ENCODE results near the gene MEIS2.

MEIS2 gene

DNA sequence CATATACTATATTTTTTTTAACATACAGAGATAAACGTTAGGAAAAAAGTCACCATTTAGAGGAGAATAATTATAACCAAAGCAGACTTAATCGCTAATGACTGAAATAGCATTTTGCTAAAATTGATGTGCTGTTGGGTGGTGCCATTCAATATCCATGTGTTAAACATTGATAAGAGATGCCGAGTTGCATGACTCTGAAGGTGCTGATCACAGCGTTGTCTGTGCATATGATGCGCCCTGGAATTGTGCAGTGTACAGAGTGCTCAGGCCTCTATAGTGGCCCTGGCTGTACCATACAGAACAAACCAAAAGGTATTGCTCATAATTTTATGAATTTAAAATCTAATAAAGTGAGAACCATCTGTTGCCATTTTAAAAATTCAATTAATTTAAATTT is 168.3 kb downstream of the MEIS2 start:
- no peak for DNase-seq (ENCODE audit: low spot score)

DNA sequence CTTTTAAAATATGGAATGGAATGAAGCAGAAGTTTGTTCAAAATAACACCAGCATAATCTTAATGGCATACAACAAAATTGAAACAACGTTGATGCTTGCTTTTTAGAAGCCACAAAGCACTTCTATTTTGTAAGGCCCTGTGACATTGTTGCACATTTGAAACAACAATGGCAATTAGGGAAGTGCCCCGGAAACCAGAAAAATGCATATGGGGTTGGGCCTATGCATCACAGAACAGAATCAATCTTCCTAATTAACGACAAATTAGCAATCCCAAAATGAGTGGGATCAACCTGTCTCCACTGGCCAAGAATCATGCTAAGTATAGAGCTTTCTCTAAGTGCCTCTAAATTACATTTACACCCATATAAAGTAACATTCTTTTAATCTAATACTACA is 168.9 kb downstream of the MEIS2 start:
- no peak for DNase-seq (ENCODE audit: low spot score)

DNA sequence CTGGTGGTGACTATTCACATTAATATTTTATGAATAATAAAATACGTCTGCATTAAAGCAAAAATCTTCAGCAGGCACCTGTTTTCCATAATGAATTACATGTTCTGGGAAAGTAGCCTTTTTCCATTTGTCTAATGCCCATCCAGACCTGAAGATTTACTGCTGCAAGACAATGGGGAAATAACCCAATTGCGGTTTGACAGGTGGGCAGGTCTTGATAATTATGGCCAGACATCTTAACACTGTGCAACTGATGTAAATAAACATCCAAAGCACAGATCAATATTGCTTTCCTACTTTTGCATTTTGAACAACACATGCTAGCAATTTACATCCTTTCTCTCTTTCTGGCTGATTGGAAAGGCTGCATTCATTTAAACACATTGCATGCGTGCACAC is 173.9 kb downstream of the MEIS2 start:
- no peak for DNase-seq (ENCODE audit: low spot score)

DNA sequence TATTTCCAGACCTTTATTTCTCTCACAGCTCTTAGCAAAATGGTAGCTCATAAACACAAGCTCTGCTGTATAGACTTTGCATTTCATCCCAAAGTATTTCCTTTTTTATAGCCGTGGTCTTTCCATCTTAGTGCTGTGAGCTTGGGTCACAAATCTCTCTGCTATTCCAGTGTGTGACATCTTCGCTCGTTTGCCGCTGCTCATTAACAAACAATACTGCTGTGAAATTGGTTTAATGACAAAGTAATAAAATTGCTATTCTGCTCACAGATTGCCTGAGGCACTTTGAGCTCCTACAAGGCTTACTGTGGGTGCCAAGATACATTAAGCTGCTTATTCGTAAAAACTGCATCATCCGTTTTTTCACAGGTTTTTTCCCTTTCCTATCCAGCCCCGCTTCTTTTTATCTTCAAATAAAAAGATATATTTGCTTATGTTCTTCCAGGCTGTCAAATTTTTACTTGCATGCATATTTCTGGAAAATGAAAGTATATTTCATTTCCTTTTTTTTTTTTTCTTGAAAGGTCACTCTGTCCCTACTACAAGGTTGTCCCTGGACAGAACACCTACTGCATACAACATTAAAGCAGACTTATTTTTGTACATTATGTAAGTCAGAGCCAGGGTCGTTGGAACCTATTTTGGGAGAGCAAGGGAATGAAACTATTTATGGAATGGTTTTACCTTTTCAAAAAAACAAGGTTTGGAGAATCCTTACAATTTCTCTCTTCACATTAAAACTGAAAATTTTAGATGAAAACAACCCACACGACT is 174.5 kb downstream of the MEIS2 start:
- no peak for DNase-seq (ENCODE audit: low spot score)

DNA sequence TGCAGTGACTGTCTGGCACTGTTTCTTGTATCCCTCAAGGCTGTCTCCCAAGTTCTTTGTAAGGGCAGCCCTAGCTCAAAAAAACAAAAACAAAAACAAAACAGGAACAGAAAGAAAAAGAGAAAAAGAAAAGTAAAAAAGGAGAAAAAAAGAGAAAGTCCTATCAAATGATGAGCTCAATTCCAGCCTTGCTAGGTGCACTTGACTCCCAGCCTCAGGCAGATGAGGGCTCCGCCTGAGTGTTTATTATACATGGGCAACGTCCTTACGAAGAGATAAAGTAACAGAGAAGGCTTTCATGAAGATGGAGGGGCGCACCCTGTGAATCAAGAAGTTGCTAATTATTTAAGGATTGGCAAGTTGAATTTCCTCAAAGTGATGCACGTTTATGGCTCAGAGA is 175.3 kb downstream of the MEIS2 start:
- DNase-seq (ENCODE audit: low spot score): no peak

DNA sequence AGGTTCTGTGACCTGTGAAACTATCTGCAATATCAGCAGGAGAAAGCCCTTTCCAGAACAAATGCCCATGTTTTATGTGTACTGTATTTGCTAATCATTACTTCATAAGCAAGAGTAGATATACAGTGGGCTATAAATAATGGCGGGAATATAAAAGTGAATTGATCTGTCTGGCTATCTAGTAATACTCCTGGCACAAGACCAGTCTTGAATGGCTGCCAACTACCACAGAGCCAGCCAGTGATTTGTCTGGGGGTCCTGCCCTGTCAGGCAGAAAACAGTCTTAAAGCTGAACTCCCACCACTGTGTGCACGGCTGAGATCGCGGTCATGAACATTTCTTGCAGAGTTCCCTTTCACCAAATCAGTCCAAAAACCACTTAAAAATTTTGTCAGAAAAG is 176.3 kb downstream of the MEIS2 start:
- DNase-seq (ENCODE audit: low spot score): no peak

DNA sequence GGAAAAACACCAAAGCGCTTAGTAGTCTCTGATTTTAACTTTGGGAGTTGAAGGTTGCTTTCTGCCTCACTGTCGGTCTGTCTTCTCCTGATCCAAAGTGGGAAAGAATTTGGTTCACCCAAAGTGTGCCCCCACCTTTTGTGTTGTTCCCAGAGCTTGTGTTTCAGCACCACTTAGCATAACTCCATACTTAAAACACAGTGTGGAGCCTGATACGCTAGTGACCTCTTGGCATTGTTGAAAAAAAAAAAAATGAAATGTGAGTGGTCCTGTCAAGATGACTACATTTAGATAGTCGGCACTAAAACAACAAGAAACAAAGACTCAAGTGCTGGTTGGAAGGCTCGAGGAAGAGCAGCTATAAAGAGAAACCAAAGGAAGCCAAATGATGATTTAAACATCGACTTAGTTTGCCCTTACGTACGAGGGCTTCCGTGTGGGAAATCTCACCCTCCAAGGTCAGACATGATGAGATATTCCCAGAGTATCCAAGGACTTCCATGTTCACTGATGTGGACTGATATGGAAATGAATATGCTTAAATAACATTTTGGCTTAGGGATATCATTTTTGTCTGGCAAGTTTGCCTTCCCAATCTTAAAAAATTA is 178.8 kb downstream of the MEIS2 start:
- no peak for DNase-seq (ENCODE audit: low spot score)

DNA sequence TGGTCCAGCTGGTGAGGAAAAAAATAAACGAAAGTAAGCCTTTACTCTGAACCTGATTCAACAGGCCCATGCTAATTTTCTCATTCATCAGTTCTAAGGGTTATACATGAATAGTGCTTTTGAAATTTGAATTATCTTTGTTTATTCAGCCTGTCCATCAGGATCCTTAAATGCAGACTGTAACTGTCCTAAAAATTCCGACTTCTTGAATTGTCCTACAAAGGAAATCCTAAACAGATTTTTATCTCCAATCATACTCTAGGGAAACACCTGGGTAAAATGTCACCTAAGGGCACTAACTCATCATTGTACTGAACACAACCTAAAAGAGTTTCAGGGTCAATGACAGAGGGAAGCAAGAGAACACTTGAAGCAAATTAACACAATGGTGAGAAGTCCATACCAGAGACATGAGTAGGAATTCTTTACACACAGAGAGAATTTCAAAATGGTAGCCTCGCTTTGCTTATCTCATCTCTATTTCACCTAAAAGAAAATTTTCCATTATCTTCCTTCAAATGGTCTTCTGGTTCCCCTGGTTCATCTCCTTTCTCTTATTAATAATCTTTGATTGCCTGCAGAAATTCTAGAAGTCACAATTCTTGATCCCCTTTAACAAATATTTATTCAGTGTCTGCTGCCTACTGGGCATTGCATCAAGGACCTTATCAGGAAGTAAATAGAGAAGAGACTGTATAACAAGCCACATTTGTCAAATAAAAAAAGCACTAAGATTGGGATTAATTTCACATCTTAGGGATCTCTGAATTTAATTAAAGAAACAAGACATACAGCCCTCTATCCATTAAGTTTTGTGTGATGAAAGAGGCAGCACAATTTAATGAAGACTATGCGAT is 182.7 kb downstream of the MEIS2 start:
- DNase-seq (ENCODE audit: low spot score): no peak

DNA sequence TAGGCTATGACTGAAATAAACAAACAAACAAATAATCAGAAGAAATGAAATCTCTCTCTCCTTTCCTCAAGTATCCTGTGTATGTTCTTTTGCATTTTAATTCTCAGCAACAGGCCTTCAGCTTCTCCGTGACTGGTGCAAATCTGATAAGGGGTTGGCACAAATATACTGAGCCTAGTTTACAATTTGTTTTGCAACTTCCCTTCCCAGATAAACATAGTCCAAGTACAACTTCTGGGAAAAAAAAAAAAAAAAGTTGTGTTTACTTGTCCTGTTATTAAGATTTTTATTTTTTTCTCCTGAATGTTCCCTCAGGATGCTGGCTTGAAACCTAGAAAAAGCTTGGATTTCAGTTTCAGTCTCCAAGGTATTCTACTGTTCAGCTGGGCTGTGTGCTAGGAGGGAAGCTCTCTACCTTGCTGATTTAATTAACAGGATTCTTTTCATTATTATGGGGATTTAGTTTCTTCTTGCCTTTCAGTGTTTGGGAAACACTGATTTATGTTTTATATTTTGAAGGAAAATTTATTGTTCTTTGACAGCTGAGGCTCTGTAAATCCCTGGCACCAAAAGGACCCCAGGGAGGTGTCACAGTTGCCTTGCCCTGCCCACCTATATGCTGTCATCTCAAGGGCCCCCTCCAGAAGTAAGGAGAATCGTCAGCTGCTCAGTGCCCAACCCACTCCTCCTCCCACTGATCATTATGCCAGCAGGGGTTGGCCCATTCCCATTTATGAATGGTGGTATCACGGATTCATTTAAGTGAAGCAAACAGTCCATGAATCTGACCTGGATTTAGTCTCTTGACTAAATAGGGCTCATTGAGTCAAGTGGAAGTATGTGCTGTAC is 185.2 kb downstream of the MEIS2 start:
- no peak for DNase-seq (ENCODE audit: low spot score)

DNA sequence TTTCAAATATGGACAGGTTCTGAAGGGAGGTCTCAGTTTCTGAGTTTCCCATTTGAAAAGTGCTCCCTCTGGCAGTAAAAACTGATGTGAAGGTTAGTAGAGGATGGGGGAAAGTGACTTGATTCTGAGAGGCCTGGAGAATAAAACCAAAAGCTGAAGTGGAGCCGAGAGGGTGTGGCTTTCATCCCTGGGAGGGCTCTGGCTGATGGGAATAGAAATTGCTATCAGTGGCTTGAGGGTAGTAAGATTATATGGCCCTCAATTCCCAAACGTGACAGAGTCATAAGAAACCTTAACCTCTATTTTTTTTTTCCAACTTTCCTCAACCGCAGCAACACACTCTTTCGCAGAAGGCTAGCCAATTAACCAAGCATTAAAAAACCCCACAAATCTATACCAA is 185.9 kb downstream of the MEIS2 start:
- no peak for DNase-seq (ENCODE audit: low spot score)

DNA sequence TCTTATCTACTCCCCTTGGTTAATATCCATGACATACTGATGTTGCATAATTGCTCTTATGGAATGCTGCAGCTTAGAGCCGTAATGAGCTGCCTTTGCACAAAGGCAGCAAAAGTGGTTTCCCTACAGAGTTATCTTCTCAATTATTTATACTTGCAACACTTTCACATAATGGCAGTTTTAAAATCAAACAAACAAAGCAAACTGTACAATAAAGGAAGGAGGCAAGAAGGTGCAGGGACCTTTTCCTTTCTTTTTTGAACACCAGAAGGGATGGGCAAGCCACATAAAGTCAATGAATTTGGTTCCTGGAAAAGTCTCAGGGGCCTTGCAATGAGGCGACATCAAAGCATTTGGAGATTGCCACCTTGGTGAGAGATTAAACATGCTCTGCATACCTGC is 188.0 kb downstream of the MEIS2 start:
- no peak for DNase-seq (ENCODE audit: low spot score)

DNA sequence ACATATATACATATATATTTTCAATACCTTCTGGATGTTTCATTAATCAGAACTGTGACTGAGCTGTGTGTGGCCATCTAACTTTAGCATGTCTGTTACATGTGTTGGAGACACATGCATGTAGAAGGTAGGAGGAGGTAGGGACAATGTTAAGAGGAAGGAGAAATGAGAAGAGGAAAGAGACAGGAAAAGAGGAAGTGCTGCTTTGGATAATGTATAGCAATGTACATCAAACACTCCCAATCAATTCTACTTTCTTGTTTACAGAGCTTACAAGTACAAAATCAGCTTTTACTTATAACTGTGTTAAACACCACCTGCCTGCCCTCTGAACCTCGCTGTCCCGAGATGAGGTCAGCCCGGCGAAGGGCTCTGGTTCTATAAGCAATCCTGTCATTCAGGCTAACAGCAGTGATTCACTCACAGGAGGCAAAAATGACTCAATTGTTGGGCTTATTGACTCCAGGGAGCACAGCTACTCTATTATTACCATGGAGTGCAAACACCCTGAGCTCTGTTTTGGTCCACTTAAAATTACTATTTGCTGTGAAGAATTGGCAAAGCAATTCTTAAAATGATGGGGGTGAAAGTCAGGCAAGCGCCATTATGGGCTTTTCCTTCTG is 188.9 kb downstream of the MEIS2 start:
- DNase-seq (ENCODE audit: low spot score): no peak

DNA sequence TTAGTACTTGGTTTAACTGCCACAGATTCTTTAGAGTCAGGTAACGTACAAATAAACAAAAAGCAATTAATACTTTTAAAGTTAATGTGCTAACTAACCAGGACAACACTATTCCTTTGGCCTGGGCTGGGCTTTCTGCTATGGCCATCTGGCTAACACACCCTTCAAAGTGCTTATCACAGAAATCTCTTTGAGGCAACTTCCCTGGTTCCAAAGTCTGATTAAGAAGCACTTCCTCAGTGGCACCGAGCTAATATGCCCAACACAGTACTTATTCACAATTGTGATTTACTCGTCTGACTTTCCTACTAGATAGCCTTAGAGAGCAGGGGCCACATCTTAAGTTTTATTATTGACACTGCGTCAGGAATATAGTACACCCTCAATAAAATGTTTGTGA is 191.4 kb downstream of the MEIS2 start:
- DNase-seq (ENCODE audit: low spot score): no peak

DNA sequence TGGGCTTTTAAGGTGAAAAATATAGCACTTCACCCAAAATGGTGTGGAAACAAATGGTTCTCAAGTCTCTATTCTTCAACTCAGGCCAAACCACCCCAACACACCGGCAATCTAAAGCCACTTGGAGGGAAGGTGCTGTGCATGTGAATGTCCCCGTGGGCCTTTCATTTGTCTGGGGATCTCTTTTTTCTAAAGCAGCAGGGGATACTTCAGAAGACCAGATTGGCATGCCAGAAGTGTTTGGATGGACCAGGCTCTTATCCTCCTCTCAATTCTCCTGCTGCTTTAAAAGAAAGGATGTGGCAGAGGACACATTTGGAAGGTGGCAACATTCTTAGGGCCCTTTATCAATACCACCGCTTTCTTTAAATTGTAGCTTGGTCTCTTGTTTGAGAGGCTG is 193.1 kb downstream of the MEIS2 start:
- DNase-seq (ENCODE audit: low spot score): no peak

DNA sequence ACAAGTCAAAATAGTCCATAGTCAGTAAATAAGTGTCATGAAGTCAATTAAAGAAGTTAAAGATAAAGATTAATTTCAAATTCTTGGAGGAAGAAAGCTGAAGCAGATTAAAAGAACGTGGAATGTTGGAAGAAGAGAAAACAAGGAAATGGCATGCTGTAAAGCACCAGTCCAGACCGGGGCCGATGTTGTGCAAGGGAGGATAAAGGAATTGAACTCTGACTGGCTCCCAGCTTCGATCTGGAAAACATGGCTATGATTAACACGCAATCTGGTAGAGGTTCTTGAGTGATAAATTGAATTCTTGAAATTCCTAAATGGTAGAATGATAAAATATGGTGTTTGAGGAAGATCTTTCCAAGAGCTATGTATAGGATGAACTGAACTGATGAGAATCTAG is 194.4 kb downstream of the MEIS2 start:
- no peak for DNase-seq (ENCODE audit: low spot score)

DNA sequence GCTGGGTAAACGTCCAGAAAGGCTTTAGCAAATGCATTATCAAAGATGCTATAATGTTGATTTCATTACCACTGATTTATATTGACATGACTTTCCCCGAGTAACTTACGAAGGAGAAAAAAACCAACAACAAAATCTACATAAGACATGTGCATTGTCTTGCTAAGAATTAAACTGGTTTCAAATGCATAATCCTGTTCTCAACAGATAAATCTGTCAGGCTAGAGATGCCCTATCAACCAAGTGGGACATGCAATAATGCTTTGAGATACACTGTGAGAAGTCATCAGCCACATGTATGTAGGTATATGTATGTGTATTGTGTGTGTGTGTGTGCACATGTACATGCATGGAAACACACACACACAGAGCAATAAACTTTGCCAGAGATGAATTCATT is 195.6 kb downstream of the MEIS2 start:
- no peak for DNase-seq (ENCODE audit: low spot score)

DNA sequence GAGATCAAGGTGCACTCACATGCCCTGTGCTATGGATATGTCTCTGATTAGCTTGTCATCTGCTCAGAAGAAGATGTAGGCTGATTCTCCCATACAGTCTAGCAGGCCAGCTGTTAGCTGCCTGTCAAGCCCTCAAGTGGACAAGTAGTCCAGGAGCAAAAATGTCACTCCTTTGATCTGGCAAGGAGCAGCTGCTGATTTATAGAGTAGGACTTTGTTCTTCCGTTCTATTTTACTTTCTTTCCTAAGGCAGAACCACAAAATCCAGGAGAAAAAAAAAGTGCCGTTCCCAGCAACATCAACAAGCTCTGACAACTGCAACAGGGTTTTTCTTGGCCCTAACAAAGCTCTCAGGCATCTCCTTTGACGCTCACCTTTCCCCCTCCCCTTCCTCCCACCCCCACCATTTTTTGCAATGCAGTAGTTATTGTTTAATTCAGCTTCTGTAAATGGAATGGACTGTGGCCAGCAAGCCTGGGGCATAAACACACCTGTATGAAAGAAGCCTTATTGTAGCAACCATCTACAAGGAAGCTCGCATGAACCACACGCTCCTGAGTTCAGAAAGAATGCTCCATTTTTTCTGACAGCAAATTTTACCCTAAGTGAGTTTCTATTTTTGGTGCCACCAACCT is 196.3 kb downstream of the MEIS2 start:
- DNase-seq (ENCODE audit: low spot score): no peak

DNA sequence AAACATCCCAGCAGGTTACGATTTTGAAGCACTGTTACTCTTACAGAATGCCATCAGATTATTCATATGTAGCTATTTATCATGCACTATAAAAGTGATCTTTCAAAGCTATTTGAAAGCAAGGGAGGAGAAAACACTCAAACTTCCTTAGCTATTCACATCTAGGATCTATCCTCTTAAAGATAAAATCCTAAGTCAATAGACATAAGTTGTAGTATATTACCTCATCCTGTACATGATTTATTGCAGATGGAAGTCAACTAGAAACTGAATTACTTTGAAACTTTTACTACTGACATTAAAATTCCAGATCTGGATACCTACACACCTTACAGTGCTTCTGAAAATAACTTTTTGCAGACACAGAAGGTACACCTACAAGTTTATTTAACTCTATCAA is 197.2 kb downstream of the MEIS2 start:
- DNase-seq (ENCODE audit: low spot score): no peak

DNA sequence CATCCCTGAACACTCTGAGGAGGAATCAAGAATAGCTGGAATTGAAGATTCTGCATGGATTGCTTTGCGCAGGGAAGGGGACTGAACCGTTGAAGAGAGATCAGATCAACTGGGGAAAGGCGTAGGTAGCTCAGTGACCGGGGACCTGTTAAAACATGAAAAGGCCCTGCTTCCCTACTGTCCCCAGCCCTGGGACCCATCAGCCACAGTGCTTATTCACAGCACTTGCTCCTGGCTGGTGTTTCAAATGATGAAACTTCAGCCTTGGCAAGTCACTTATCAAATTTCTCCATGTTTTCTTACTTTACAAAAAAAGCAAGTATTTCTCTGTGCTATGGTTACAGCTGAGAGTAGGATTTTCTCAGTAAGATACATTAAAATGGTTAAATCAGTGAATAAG is 199.3 kb downstream of the MEIS2 start:
- DNase-seq (ENCODE audit: low spot score): no peak

DNA sequence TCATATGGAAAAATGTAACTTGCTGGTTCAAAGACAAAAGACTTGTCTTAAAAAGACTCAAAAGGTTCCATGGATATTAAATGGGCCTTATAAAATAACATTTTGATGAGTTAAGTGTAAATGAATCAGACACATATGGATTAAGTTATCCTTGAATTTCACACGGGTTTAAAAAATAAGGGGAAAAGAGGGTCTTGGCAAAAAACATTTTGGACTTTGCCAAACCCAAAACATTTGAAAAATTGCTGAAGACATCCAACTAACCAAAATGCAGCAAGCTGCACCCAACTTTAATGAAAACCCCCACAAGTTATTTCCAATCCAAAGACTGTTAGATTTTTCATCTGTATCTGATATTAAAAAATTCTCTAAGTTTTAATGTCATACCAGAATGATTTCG is 200.7 kb downstream of the MEIS2 start:
- no peak for DNase-seq (ENCODE audit: low spot score)

DNA sequence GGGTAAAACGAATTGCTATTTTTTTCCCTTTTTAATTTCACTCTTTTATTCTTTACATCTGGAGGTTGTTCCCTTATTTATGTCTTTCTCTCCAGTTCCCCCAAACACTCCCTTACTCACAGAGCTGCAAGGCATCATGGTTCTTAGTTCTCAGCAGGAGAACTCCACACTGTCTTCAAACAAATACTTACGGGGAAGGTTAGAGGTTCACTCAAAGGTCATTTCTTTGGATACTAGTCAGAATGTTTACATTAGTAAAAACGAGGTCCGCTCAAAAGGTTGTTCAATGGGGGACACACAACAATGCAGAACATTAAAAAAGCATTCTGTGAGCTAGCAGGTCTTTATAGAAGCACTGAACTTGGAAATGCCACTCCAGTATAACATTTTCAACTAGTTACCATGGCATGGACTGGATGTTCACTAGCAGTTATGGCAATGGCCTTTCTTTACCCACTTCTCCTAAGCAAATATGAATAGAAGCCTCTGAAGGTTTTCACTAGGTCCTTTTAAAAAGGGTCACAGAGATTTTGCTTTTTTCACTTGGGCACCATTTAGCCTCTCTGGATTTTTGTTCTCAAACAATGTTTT is 201.7 kb downstream of the MEIS2 start:
- DNase-seq (ENCODE audit: low spot score): no peak

All from cerebellar cortex (tissue), 1 donor.